AG08395 (cell line): ENCODE data around the gene UPK3BL2.
"Not testable (repeated sequence)": the region's sequence is repeated elsewhere in the genome, so short reads cannot be mapped to it uniquely, and the experiment has no call there.

Experiments used
- DNase-seq: peaks from one replicate; pipeline ENCODE4 v3.0.0; 2012; ENCODE audit warnings: mixed read lengths, low spot score

The UPK3BL2 gene

GRCh38 chr7:102527822-102528793 lies 15.4 kb downstream of the UPK3BL2 start:
- DNase-seq: not testable (repeated sequence)

- not testable (repeated sequence) for DNase-seq
These were observed 16.3 kb downstream of the UPK3BL2 start for GRCh38 chr7:102527182-102527581.

GRCh38 chr7:102524803-102525202 lies 18.7 kb downstream of the UPK3BL2 start:
- not testable (repeated sequence) for DNase-seq

GRCh38 chr7:102520797-102521196 lies 22.7 kb downstream of the UPK3BL2 start:
- not testable (repeated sequence) for DNase-seq

- not testable (repeated sequence) for DNase-seq
These were observed 25.8 kb downstream of the UPK3BL2 start, which contains the start of gene RASA4B for GRCh38 chr7:102517550-102518147. Gene RASA4B, minus strand, starts transcription at chr7:102517777. Its CDS starts 67 bp downstream, at chr7:102517710.

GRCh38 chr7:102516951-102517350 lies 26.5 kb downstream of the UPK3BL2 start:
- DNase-seq: not testable (repeated sequence)

GRCh38 chr7:102515889-102516288 lies 27.6 kb downstream of the UPK3BL2 start:
- not testable (repeated sequence) for DNase-seq

GRCh38 chr7:102514881-102515721 lies 28.4 kb downstream of the UPK3BL2 start:
- not testable (repeated sequence) for DNase-seq

- not testable (repeated sequence) for DNase-seq
These were observed 30.8 kb downstream of the UPK3BL2 start for GRCh38 chr7:102512642-102513221.

GRCh38 chr7:102511860-102512522 lies 31.5 kb downstream of the UPK3BL2 start:
- not testable (repeated sequence) for DNase-seq

GRCh38 chr7:102510575-102510974 lies 32.9 kb downstream of the UPK3BL2 start:
- DNase-seq: not testable (repeated sequence)

GRCh38 chr7:102507410-102508088 lies 35.9 kb downstream of the UPK3BL2 start:
- DNase-seq: not testable (repeated sequence)

GRCh38 chr7:102505298-102506185 lies 38.0 kb downstream of the UPK3BL2 start:
- not testable (repeated sequence) for DNase-seq

GRCh38 chr7:102503141-102503540 lies 40.4 kb downstream of the UPK3BL2 start:
- DNase-seq: not testable (repeated sequence)

GRCh38 chr7:102498321-102498720 lies 45.2 kb downstream of the UPK3BL2 start:
- not testable (repeated sequence) for DNase-seq

- DNase-seq: not testable (repeated sequence)
These were observed 46.2 kb downstream of the UPK3BL2 start for GRCh38 chr7:102497308-102497707.

GRCh38 chr7:102496861-102497260 lies 46.6 kb downstream of the UPK3BL2 start:
- not testable (repeated sequence) for DNase-seq

- not testable (repeated sequence) for DNase-seq
These were observed 48.9 kb downstream of the UPK3BL2 start for GRCh38 chr7:102494473-102495149.

- not testable (repeated sequence) for DNase-seq
These were observed 49.5 kb downstream of the UPK3BL2 start for GRCh38 chr7:102494026-102494425.
